GM12892 (cell line): ENCODE results near the gene DTNB.

Experiments
- DNase-seq: peaks from one replicate; pipeline ENCODE4 v3.0.0; 2011; ENCODE audit not compliant: insufficient read length
- FAIRE-seq: peaks from 2 replicates; lab custom pipeline; 2011; peaks lifted over from hg19 to GRCh38; lab: Jason Lieb, UNC
- POLR2A ChIP-seq: IDR thresholded peaks from 2 replicates; pipeline ENCODE4 v1.6.1; 2011; ENCODE audit warnings: low read depth, low read length, control low read depth
- POLR2AphosphoS5 ChIP-seq: IDR thresholded peaks from 2 replicates; pipeline ENCODE4 v1.6.1; 2011; ENCODE audit warnings: low read depth, low read length, control low read depth
- TAF1 ChIP-seq: IDR thresholded peaks from 2 replicates; pipeline ENCODE4 v1.6.1; 2011; ENCODE audit warnings: low read depth, mild to moderate bottlenecking, control low read depth, low read length, borderline replicate concordance

DTNB gene

GRCh38 chr2:25699216-25699615 lies 25.8 kb upstream of the DTNB start:
- TF ChIP-seq TAF1 (no peak), POLR2AphosphoS5 (no peak), POLR2A (no peak)
- DNase-seq (no peak), FAIRE-seq (no peak)

GRCh38 chr2:25698752-25699151 lies 25.4 kb upstream of the DTNB start:
- DNase-seq (no peak), FAIRE-seq (no peak)
- TF ChIP-seq POLR2A (no peak), TAF1 (no peak), POLR2AphosphoS5 (no peak)

DNA sequence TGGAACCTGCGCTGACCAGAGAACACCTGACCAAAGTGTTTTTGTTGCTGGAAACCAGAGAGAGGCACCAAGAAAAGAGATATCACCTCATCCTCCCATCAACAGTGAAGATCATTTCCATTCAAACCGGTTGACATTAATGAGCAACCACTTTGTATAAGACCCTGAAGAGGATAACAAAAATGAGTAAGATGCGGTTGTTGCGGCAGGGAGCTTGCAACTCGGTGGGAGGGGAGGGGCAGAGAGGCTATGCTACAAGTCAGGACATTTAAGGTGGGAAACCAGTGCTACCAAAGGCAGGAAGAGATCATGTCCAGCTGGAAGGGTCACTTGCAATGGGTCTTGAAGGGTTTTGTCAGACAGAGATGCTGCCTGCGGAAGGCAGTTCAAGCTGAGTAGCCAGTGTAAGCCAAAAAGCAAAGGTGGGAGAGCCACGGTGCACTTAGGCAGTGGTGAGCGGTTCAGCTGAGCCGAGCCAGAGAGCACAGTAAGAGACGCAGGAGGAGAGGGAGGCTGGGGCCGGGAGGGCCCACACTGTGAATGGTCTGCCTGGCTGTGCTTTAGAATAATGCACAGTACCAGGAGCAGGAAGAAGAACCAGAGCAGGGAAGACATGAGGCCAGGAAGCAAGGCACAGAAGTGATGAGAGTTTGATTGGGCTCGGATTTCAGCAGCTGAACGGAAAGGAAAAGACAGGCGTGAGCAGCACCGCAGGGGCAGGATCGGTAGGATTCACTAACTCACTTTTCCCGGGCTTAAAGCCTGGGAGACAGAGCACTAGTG lies 24.4 kb upstream of the DTNB start:
- TF ChIP-seq TAF1 (no peak), POLR2A (no peak), POLR2AphosphoS5 (no peak)
- FAIRE-seq (no peak), DNase-seq (no peak)

- no peak for FAIRE-seq
- TF ChIP-seq POLR2A (no peak), TAF1 (no peak), POLR2AphosphoS5 (no peak)
- DNase-seq, result no peak
Observed at GRCh38 chr2:25692737-25693445, 19.5 kb upstream of the DTNB start.

DNA sequence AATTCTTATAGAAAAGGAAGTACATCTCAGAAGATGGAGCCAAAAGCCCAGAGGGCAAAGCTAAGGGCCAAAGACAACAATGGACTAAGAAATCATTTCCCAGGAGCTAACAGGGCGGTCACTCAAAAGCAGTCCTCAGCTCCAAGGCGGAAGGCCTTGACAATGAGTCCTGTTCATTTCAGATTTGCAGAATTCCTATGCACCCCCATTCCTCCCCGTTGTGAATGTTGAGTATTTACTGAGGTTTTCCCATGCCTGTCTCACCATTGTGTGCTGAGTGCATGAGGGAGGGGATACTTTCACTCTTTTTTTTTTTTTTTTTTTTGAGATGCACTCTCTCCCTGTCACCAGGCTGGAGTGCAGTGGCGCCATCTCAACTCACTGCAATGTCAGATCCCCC lies 18.8 kb upstream of the DTNB start:
- FAIRE-seq (no peak), DNase-seq (no peak)
- TF ChIP-seq POLR2AphosphoS5 (no peak), TAF1 (no peak), POLR2A (no peak)

- no peak for TF ChIP-seq POLR2AphosphoS5
- no peak for FAIRE-seq
- DNase-seq, result no peak
Observed at GRCh38 chr2:25690058-25690457, 16.7 kb upstream of the DTNB start.

GRCh38 chr2:25688236-25688635 lies 14.9 kb upstream of the DTNB start:
- no peak for DNase-seq
- FAIRE-seq, result no peak
- TF ChIP-seq POLR2AphosphoS5, result no peak
- no peak for TF ChIP-seq POLR2A
- no peak for TF ChIP-seq TAF1

DNA sequence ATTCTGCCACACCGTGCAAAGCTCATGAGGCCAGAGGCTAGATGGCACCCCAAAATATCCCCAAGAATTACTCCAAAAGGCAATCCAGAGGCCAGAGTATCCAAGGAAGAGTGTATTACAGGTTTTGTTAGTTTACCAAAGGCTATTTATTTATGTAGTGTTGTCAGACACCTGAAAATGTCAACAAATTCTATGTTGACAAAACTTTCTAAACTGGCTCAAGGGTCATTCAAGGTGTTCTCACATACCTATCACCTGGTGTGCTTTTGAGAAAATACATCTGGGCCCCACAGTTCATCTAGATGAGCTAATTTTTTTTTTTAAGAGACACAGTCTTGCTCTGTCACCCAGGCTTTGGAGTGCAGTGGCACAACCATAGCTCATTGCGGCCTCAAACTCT lies 12.4 kb upstream of the DTNB start:
- DNase-seq (no peak), FAIRE-seq (no peak)
- TF ChIP-seq POLR2AphosphoS5 (no peak), TAF1 (no peak), POLR2A (no peak)

DNA sequence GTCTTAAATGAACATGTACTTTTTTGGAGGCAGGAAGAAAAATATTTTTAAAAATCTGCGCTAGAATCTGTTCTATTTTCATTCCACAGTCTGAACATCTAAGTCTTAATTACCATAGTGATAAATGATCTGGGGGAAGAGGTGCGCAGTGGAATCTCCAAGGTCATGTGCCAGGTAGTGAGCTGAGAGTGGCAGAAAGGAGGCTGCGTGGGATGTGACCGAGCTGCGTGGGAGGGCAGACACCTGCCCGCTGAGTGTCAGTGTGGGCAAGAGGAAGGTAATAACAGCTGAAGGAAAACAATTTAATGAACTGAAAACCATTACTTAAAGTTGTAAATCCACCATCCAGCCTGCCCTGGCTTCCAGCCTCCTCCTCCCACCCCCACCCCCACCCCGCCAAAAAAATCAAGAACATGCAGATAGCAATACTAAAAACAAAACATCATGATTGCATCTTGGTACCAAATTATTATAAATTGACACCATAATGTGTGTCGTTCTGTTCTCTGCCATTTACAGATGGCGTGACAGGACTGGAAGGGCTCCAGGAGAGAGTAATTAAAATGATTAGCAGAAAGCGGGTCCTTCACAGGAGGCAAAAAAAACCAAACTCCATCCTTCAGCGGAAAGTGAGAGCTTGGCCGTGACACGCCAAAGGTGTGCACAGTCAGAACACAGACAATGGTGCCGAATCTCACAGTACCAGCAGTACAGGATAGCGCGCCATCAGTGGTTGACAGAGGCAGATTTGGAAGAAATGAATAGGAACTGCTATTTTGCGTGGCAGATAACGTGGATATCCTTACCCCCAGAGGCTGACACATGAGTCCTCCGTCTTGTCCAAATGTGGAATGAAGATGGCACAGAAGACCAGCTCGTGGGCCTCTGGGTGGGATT lies 11.4 kb upstream of the DTNB start:
- FAIRE-seq, result no peak
- DNase-seq, result no peak
- no peak for TF ChIP-seq POLR2AphosphoS5
- TF ChIP-seq TAF1, result no peak
- no peak for TF ChIP-seq POLR2A

DNA sequence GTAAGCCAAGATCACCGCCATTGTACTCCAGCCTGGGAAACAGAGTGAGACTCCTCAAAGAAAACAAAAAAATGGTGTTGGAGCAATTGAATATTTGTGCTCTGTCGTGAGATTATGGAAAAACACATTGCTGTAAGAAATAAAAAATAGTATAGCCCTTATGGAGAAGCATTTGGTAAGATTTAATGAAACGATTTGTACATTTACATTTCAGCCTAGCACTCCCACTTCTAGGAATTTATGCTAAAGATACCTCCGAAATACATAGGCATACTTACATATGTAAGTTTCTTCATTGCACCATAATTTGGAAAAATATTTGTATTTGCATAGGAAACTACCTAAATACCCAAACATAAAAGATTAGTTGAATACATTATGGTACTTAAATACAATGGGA lies 8.7 kb upstream of the DTNB start:
- no peak for FAIRE-seq
- TF ChIP-seq POLR2A (no peak), POLR2AphosphoS5 (no peak), TAF1 (no peak)
- no peak for DNase-seq

GRCh38 chr2:25677877-25678276 lies 4.5 kb upstream of the DTNB start:
- DNase-seq (no peak), FAIRE-seq (no peak)
- TF ChIP-seq TAF1 (no peak), POLR2A (no peak), POLR2AphosphoS5 (no peak)
